Peyer's patch (tissue), 4 donors: ENCODE results near the gene SH3RF1.

Experiments
- POLR2A ChIP-seq, 2 donors: fragments of 450-650 bp; IDR thresholded peaks; one replicate each; pipeline ENCODE4 v1.5.1; 2017; ENCODE audit warnings: antibody characterized with exemption in 2 of 2, mild to moderate bottlenecking in 2 of 2, moderate library complexity in 2 of 2
- TF ChIP-seq, protein P1 (sequence below), 6 experiments: fragments of 450-650 bp in 4 of 6; fragments of 200-600 bp in 2 of 6; sonication (generic) in 1 of 6; IDR thresholded peaks; one replicate each; pipeline ENCODE4 v1.5.1; 2017 to 2019; ENCODE audit warnings: antibody characterized with exemption in 6 of 6, mild to moderate bottlenecking in 3 of 6, moderate library complexity in 1 of 6

DNA sequence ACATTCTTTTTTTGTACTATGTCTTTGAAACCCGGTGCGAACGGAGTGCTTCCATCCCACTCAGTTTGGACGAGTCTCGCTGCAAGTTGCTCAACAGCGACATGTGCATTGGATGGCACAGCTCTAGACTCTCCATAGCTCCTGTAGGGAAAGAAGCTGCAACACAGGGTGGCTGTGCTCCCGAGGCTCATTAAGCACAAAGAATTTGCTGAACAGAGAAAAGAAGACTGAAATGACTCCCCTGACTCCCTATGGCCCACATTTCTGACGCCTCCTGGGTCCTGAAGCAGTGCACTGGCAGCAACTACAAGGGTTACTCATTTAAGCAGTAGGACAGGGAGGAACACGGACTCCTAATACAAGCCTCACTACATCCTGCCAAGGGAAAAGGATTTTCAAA is 127.4 kb downstream of the SH3RF1 start:
- TF ChIP-seq, protein P1, sequence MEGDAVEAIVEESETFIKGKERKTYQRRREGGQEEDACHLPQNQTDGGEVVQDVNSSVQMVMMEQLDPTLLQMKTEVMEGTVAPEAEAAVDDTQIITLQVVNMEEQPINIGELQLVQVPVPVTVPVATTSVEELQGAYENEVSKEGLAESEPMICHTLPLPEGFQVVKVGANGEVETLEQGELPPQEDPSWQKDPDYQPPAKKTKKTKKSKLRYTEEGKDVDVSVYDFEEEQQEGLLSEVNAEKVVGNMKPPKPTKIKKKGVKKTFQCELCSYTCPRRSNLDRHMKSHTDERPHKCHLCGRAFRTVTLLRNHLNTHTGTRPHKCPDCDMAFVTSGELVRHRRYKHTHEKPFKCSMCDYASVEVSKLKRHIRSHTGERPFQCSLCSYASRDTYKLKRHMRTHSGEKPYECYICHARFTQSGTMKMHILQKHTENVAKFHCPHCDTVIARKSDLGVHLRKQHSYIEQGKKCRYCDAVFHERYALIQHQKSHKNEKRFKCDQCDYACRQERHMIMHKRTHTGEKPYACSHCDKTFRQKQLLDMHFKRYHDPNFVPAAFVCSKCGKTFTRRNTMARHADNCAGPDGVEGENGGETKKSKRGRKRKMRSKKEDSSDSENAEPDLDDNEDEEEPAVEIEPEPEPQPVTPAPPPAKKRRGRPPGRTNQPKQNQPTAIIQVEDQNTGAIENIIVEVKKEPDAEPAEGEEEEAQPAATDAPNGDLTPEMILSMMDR (IDR thresholded peaks at IDR 0.05), result no peak
- TF ChIP-seq POLR2A (IDR thresholded peaks at IDR 0.05), result no peak
